ENCODE measurements around the gene JDP2.

JDP2 gene

GRCh38 chr14:75438486-75439080 lies 10.8 kb downstream of the JDP2 start:
- no peak for DNase-seq

- no peak for DNase-seq
Observed at GRCh38 chr14:75439989-75440388, 12.2 kb downstream of the JDP2 start.

- DNase-seq: no peak
Observed at GRCh38 chr14:75440733-75441477, 13.1 kb downstream of the JDP2 start.

GRCh38 chr14:75441728-75442127 lies 13.9 kb downstream of the JDP2 start:
- DNase-seq: no peak

- no peak for DNase-seq
Observed at GRCh38 chr14:75442166-75442565, 14.3 kb downstream of the JDP2 start.

GRCh38 chr14:75442642-75443041 lies 14.8 kb downstream of the JDP2 start:
- DNase-seq: no peak

GRCh38 chr14:75443203-75443969 lies 15.6 kb downstream of the JDP2 start:
- no peak for DNase-seq

GRCh38 chr14:75445236-75445635 lies 17.4 kb downstream of the JDP2 start:
- no peak for DNase-seq

- DNase-seq: no peak
Observed at GRCh38 chr14:75445963-75446362, 18.1 kb downstream of the JDP2 start.

- no peak for DNase-seq
Observed at GRCh38 chr14:75446447-75446846, 18.6 kb downstream of the JDP2 start.

GRCh38 chr14:75448209-75448608 lies 20.4 kb downstream of the JDP2 start:
- DNase-seq: no peak

GRCh38 chr14:75449036-75449435 lies 21.2 kb downstream of the JDP2 start:
- DNase-seq: no peak

- DNase-seq: no peak
Observed at GRCh38 chr14:75449696-75450095, 21.9 kb downstream of the JDP2 start.

- DNase-seq: no peak
Observed at GRCh38 chr14:75450381-75451276, 22.8 kb downstream of the JDP2 start.

- DNase-seq: no peak
Observed at GRCh38 chr14:75452324-75452723, 24.5 kb downstream of the JDP2 start.

- no peak for DNase-seq
Observed at GRCh38 chr14:75452900-75453816, 25.3 kb downstream of the JDP2 start.

- no peak for DNase-seq
Observed at GRCh38 chr14:75453817-75454434, 26.1 kb downstream of the JDP2 start.

- no peak for DNase-seq
Observed at GRCh38 chr14:75454963-75455546, 27.2 kb downstream of the JDP2 start.

- DNase-seq: no peak
Observed at GRCh38 chr14:75456069-75456996, 28.5 kb downstream of the JDP2 start.

GRCh38 chr14:75456997-75457335 lies 29.1 kb downstream of the JDP2 start:
- no peak for DNase-seq

All from cortex of kidney (tissue), 1 donor.